Right renal pelvis (tissue), 4 donors: ENCODE data around the gene CSF2. TPM values are rescaled to one million over a fixed set of nuclear protein-coding genes. Genes with fewer than 3 reads are reported as not detected.

ENCODE experiments used
- DNase-seq, 4 donors: peaks; one replicate each; pipeline ENCODE4 v3.0.0-alpha.2; 2013; ENCODE audit warnings: low read depth in 4 of 4, low spot score in 3 of 4, missing footprints in 1 of 4
- polyA plus RNA-seq, 4 donors: library from polyadenylated mRNA; unstranded; fragments of 120-200 nt; gene quantifications; one replicate each; pipeline ENCODE4 v1.2.1, GENCODE V29; 2013; ENCODE audit not compliant: insufficient read length in 4 of 4

The CSF2 gene
- not detected for polyA plus RNA-seq

DNA sequence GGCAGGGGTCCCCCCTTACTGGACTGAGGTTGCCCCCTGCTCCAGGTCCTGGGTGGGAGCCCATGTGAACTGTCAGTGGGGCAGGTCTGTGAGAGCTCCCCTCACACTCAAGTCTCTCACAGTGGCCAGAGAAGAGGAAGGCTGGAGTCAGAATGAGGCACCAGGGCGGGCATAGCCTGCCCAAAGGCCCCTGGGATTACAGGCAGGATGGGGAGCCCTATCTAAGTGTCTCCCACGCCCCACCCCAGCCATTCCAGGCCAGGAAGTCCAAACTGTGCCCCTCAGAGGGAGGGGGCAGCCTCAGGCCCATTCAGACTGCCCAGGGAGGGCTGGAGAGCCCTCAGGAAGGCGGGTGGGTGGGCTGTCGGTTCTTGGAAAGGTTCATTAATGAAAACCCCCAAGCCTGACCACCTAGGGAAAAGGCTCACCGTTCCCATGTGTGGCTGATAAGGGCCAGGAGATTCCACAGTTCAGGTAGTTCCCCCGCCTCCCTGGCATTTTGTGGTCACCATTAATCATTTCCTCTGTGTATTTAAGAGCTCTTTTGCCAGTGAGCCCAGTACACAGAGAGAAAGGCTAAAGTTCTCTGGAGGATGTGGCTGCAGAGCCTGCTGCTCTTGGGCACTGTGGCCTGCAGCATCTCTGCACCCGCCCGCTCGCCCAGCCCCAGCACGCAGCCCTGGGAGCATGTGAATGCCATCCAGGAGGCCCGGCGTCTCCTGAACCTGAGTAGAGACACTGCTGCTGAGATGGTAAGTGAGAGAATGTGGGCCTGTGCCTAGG, at the start of gene CSF2:
CSF2 (plus strand) TSS at position 559 of the 783 bp plus-strand sequence; CDS start at position 594, 35 bp downstream.
- no peak for DNase-seq

DNA sequence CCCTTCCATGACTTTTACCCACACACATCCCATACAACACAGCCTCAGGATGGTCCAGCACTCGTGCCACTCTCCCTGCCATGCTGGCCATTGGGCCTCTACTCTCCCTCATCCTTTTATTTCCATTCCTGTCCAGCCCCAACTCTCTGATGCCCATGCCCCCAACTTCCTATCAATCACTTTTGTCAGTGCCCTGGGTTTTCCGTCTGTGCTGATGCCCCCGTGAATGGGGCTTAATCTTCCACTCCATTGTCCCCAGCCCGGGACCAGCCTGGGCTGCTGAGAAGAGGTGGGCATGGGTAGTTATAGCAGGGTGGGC, 49.5 kb upstream of the CSF2 start:
- DNase-seq = no peak

- no peak for DNase-seq
Measured at GRCh38 chr5:132024789-132025402, 48.7 kb upstream of the CSF2 start.

- no peak for DNase-seq
Measured at GRCh38 chr5:132025403-132025971, 48.1 kb upstream of the CSF2 start.

GRCh38 chr5:132026516-132027008, 47.0 kb upstream of the CSF2 start:
- no peak for DNase-seq

DNA sequence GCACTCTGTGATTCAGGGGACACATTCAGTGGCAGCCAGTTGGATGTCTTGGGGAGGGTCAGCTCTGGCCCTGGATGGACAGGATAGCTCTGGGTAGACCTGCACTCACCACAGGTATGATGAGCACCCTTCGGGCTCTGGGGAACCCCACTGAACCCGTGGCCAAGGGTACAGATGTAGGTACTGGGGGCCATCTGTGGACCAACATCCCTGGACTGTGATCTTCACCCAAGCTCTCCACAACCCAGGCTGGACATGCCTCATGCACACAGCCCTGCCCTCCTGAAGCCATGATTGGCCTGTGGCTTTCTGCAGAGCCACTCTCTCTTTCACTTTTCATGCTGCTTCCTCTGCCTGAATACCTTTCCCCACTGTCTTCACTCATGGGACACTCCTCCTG, 46.6 kb upstream of the CSF2 start:
- DNase-seq = no peak

- no peak for DNase-seq
Measured at GRCh38 chr5:132029609-132030330, 43.8 kb upstream of the CSF2 start.

DNA sequence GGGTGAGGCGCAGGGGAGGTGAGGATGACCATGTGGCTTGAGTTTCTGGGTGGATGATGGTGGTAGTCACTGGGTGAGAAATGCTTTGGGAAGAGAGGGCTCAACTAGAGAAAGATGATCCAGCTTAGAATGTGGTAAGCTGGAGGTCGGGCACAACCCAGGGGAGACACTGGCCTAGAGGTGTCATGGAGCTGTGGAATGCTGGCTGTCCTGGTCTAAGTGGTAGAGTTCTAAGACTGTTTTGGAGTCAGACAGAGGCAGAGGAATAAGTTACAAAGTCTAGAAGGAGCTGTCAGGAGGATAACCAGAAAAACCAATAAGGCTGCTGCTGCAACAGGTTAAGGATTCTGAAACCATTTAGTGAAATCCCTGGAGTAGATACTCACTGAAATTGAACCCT, 43.0 kb upstream of the CSF2 start:
- DNase-seq = no peak

DNA sequence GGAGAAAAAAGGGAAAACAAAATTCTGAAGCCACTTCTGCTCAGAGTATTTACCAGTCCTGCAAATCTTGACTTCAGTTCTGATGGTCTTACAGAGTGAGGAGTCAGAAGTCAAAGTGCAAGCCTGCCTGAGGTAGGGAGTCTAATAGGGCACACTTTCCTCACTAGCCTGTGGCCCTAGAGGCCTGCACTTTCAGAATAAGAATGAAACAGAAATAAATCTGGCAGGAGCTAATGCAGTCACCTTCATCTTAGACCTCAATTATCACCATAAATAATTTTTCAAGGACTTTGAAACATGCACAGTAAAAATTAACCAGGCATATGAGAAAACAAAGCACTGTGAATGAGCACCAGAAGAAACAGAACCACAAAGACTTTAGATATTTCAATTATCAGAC, 41.4 kb upstream of the CSF2 start:
- DNase-seq = no peak

GRCh38 chr5:132033122-132033521, 40.5 kb upstream of the CSF2 start:
- DNase-seq = no peak

GRCh38 chr5:132037353-132037752, 36.2 kb upstream of the CSF2 start:
- no peak for DNase-seq

GRCh38 chr5:132044207-132044606, 29.4 kb upstream of the CSF2 start:
- no peak for DNase-seq

DNA sequence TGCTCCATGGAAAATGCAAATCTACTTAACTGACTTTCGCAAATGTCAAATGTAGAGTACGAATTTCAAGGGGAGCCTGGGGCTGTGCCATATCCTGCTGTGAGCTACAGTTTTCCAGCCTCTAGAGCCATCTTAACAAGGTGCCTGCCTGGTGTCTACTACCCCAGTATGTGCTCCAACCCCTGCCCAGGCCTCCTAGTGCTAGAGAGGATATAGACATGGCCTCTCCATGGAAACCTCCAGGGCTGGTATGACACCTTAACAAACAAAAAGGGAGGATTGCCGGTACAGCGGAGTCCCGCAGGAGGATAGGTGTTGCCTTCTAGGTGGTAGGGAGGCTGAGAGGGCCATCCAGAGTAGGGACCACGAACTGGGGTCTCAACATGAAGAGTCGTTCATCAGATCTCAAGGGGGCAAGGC, 26.7 kb upstream of the CSF2 start:
- no peak for DNase-seq

- no peak for DNase-seq
Measured at GRCh38 chr5:132049093-132049492, 24.5 kb upstream of the CSF2 start.

DNA sequence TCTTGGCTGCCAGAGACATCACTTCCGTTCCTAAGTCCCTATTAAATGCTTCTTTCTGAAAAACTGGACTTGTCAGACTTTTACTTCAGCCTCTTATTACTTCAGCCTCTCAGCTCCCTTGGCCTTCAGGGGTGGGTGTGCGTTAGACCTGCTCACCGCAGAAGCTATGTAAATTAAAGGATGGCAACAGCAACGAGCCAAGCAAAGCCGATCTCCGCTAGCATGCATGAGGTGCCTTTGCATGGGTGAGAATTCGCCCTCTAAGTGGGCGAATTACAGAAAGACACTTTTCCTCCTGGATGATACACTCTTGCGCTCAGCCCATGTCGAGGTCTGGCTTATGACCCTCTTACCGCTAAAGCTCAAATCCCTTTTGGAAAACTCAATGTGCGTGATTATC, 24.0 kb upstream of the CSF2 start:
- DNase-seq = no peak

- DNase-seq = no peak
Measured at GRCh38 chr5:132050136-132050535, 23.5 kb upstream of the CSF2 start.

DNA sequence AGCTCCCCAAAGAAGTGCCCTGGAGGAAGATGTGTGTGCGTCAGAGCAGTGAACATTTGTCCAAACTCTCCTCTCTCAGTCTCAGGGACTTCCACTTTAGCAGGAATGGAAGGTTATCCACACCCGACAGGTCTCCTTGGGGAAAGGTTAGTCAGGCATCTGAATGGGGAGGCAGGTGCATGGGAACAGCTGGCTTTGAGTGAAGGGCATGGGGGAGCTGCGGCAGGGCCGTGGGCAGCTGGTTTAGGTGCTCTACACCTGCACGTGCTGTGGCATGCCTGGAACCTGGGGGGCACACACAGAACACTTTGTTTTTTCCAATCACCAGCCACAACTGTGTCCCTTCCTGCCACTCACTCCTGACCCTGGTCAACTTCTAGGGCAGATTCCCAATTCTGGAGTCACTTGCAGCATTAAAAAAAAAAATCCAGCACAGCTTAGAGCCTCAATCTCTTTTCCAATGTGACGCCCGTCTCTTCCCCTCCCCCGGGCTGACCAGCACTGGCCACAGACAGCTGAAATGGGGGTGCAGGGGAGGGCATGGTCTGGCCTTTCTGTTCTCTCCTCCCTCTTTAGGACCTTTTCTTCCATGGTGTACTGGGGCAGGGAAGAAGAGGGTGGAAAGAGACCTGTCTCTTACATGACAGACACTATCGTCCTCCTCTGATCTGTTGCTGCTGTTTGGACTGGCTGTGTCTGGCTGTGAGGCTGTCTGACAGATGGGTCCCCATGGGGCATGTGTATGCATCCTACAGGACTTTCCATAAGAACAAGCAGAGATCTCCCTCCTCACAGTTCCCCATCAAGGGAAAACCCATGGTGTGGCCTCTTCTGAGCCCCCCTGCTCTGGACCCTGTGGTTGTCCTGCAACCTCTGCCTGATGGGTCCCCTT, 22.7 kb upstream of the CSF2 start:
- no peak for DNase-seq

GRCh38 chr5:132052520-132052919, 21.1 kb upstream of the CSF2 start:
- DNase-seq = no peak

- no peak for DNase-seq
Measured at GRCh38 chr5:132053483-132053882, 20.1 kb upstream of the CSF2 start.

DNA sequence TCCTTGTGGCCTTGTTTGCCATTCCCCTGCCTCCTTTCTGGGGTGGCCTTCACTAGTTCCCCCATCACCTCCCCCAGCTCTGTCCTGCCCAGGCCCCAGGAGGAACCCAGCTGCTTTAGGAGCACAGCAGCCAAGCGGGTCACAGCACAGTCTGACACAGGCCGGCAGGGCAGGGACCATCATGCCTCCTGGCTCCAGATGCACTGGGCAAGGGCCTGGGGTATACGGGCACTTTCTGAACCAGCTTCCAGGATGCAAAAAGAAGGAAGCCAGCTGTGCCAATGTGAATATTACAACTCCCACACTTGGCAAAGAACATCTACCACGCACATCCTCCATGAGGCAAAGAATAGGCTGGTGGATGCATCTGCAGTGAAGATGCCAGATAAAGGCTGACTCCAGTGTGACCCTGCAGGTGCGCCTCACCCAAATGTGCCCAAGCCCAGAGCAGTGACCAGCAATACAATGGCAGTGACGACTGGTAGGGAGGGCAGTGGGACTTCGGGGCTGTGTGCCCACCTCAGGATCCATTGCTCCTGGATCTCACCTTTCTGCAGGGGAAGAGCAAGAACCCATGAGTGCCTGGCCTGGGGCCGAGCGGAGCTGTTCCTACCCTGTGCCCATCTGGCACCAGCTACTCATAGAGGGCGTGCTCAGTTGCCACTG, 19.4 kb upstream of the CSF2 start:
- no peak for DNase-seq
